IMR-90 (cell line): Measurements from ENCODE around the gene PKNOX1. TPM values are rescaled to one million over a fixed set of nuclear protein-coding genes. Genes with fewer than 3 reads are reported as not detected.
"Not testable (repeated sequence)": the region's sequence is repeated elsewhere in the genome, so short reads cannot be mapped to it uniquely, and the experiment has no call there.

Experiments
- ATAC-seq: fragments of 200-7000 bp; cut with Tn5 transposase; 2 replicates; pipeline ENCODE4 v1.9.1; 2020; ENCODE audit warnings: low read depth, mild to moderate bottlenecking, moderate library complexity
- BruUV-seq: library from RNA; stranded (reverse); fragments of 400-500 nt; replicated peaks from 2 replicates; lab custom pipeline; 2021; lab: Mats Ljungman, UMichigan
- CTCF ChIA-PET: fragments of 300-600 bp; formaldehyde crosslinking; extraction: SDS; loops from one replicate; lab custom pipeline; 2021; ENCODE audit warnings: antibody characterized with exemption; lab: Yijun Ruan, JAX
- POLR2A ChIA-PET: fragments of 300-600 bp; sonication (Branson Sonifier 250); formaldehyde crosslinking; loops from one replicate; lab custom pipeline; 2022; ENCODE audit warnings: antibody characterized with exemption; ENCODE audit not compliant: unreplicated experiment; lab: Charles Lee
- DNase-seq: peaks from one replicate; pipeline ENCODE4 v3.0.0; 2013
- H2AFZ ChIP-seq: replicated peaks from 2 replicates; pipeline ENCODE3; 2013; ENCODE audit warnings: low read length, mild to moderate bottlenecking; ENCODE audit not compliant: poor library complexity
- H2AK5ac ChIP-seq: 2 replicates; pipeline ENCODE4 v1.6.1; 2013; ENCODE audit warnings: low read depth, low read length, inconsistent platforms
- H2AK9ac ChIP-seq: replicated peaks from 2 replicates; pipeline ENCODE3; 2013; ENCODE audit warnings: mild to moderate bottlenecking, low read depth, low read length, moderate library complexity; ENCODE audit not compliant: poor library complexity
- H2BK120ac ChIP-seq: 2 replicates; pipeline ENCODE4 v1.6.1; 2013; ENCODE audit warnings: low read depth, low read length, inconsistent platforms
- H2BK15ac ChIP-seq: 3 replicates; pipeline ENCODE4 v1.6.1; 2013; ENCODE audit warnings: low read depth, low read length, inconsistent platforms
- H2BK20ac ChIP-seq: 2 replicates; pipeline ENCODE4 v1.6.1; 2013; ENCODE audit warnings: low read depth, mild to moderate bottlenecking, inconsistent platforms, low read length, moderate library complexity
- H2BK5ac ChIP-seq: 2 replicates; pipeline ENCODE4 v1.6.1; 2013; ENCODE audit warnings: mild to moderate bottlenecking, low read depth, low read length, inconsistent platforms; ENCODE audit not compliant: poor library complexity, severe bottlenecking
- H3K14ac ChIP-seq: replicated peaks from 2 replicates; pipeline ENCODE4 v1.6.1; 2013; ENCODE audit warnings: low read depth, low read length, inconsistent platforms
- H3K18ac ChIP-seq: 2 replicates; pipeline ENCODE4 v1.6.1; 2013; ENCODE audit warnings: low read depth, low read length, control low read depth
- H3K23ac ChIP-seq: 2 replicates; pipeline ENCODE4 v1.6.1; 2013; ENCODE audit warnings: low read depth, low read length, inconsistent platforms
- H3K27ac ChIP-seq: 2 replicates; pipeline ENCODE4 v1.5.1; 2013; ENCODE audit warnings: mild to moderate bottlenecking, control low read depth, low read length; ENCODE audit not compliant: insufficient read depth
- H3K27me3 ChIP-seq: 2 replicates; pipeline ENCODE4 v1.6.1; 2013; ENCODE audit warnings: low read length; ENCODE audit not compliant: control insufficient read depth, insufficient read depth
- H3K36me3 ChIP-seq: 2 replicates; pipeline ENCODE4 v1.6.1; 2013; ENCODE audit warnings: low read length, mixed read lengths; ENCODE audit not compliant: control insufficient read depth, insufficient read depth
- H3K4ac ChIP-seq: 2 replicates; pipeline ENCODE4 v1.6.1; 2013; ENCODE audit warnings: low read depth, low read length, inconsistent platforms
- H3K4me1 ChIP-seq: 2 replicates; pipeline ENCODE4 v1.6.1; 2013; ENCODE audit warnings: low read length, mixed read lengths; ENCODE audit not compliant: control insufficient read depth, insufficient read depth
- H3K4me2 ChIP-seq: 2 replicates; pipeline ENCODE4 v1.6.1; 2013; ENCODE audit warnings: low read depth, mild to moderate bottlenecking, control low read depth, low read length, moderate library complexity
- H3K4me3 ChIP-seq: 2 replicates; pipeline ENCODE4 v1.5.1; 2013; ENCODE audit warnings: low read depth, mild to moderate bottlenecking, control low read depth, low read length, moderate library complexity; ENCODE audit not compliant: insufficient read depth
- H3K56ac ChIP-seq: 2 replicates; pipeline ENCODE4 v1.6.1; 2013; ENCODE audit warnings: low read length, inconsistent platforms; ENCODE audit not compliant: insufficient read depth; ENCODE audit errors: extremely low read depth
- H3K79me1 ChIP-seq, 2 experiments: 2 replicates each; pipeline ENCODE4 v1.6.1; 2013; ENCODE audit warnings: low read length in 2 of 2, inconsistent platforms in 1 of 2, low read depth in 1 of 2
- H3K9ac ChIP-seq: 2 replicates; pipeline ENCODE4 v1.6.1; 2013; ENCODE audit warnings: low read depth, low read length, control low read depth
- H3K9me1 ChIP-seq: 2 replicates; pipeline ENCODE4 v1.6.1; 2013; ENCODE audit warnings: low read length, inconsistent platforms; ENCODE audit not compliant: insufficient read depth
- H3K9me3 ChIP-seq: 2 replicates; pipeline ENCODE4 v1.6.1; 2013; ENCODE audit warnings: low read length; ENCODE audit not compliant: control insufficient read depth, insufficient read depth
- H4K20me1 ChIP-seq: 2 replicates; pipeline ENCODE4 v1.6.1; 2013; ENCODE audit warnings: low read length, inconsistent platforms; ENCODE audit not compliant: insufficient read depth
- H4K5ac ChIP-seq: 2 replicates; pipeline ENCODE4 v1.6.1; 2013; ENCODE audit warnings: mild to moderate bottlenecking, low read depth, low read length, control low read depth
- H4K8ac ChIP-seq, 2 experiments: 2 replicates each; pipeline ENCODE4 v1.6.1; 2013; ENCODE audit warnings: low read depth in 2 of 2, low read length in 2 of 2, control low read depth in 1 of 2, inconsistent platforms in 1 of 2
- H4K91ac ChIP-seq: 2 replicates; pipeline ENCODE4 v1.6.1; 2013; ENCODE audit warnings: low read depth, low read length, inconsistent platforms; ENCODE audit not compliant: insufficient read depth
- WGBS, 2 experiments: methylation state at CpG; one replicate each; pipeline versions ENCODE4 v1.1.5 to v1.1.7; 2013; ENCODE audit warnings: missing lambda C conversion rate in 2 of 2; ENCODE audit not compliant: insufficient read length in 1 of 2; ENCODE audit errors: extremely low coverage in 2 of 2; 5-methylcytosine and 5-hydroxymethylcytosine counted together
- dilution Hi-C: fragments of 300-500 bp; cut with HindIII; formaldehyde crosslinking; loops from one replicate; pipeline ENCODE4 v1.14.3; 2018; ENCODE audit warnings: low sequenced_read_pairs; ENCODE audit not compliant: unreplicated experiment
- in situ Hi-C: fragments of 300-500 bp; cut with MboI; formaldehyde crosslinking; loops from 3 replicates; pipeline ENCODE4 v1.14.3; 2019; ENCODE audit warnings: low sequenced_read_pairs, inconsistent platforms, mixed read lengths
- intact Hi-C: fragments of 100-400 bp; cut with micrococcal nuclease; formaldehyde crosslinking; loops from 2 replicates; pipeline ENCODE4 v1.10.0; 2022
- polyA plus RNA-seq, 3 experiments: library from polyadenylated mRNA; depleted of rRNA; stranded (reverse); fragments of >200 nt; gene quantifications; 2 replicates each; pipeline ENCODE4 v1.2.3, GENCODE V29; 2012; ENCODE audit warnings: low replicate concordance in 1 of 3
- total RNA-seq: library from RNA; depleted of rRNA; stranded (reverse); fragments of >200 nt; gene quantifications from 2 replicates; pipeline ENCODE4 v1.2.3, GENCODE V29; 2012

Gene PKNOX1
- total and polyA plus RNA-seq, 2 of the 4 experiments (the other 2 are of a cell fraction), result 35.0 to 61.0 TPM

GRCh38 chr21:43038659-43039044, 64.3 kb downstream of the PKNOX1 start:
- H3K18ac ChIP-seq, H4K91ac ChIP-seq, H2BK15ac ChIP-seq, H3K4me2 ChIP-seq, H3K23ac ChIP-seq, H4K8ac ChIP-seq, H3K36me3 ChIP-seq, BruUV-seq, H3K79me1 ChIP-seq, H3K9me3 ChIP-seq, H2BK5ac ChIP-seq, H4K20me1 ChIP-seq, DNase-seq, H3K27ac ChIP-seq, intact Hi-C loops, H3K9ac ChIP-seq, H4K5ac ChIP-seq, POLR2A ChIA-PET, H3K56ac ChIP-seq, H2AFZ ChIP-seq, H3K9me1 ChIP-seq, H3K4me3 ChIP-seq, CTCF ChIA-PET, H3K4ac ChIP-seq, dilution Hi-C loops, H2BK20ac ChIP-seq, in situ Hi-C loops, H2BK120ac ChIP-seq, H3K14ac ChIP-seq, ATAC-seq, H2AK9ac ChIP-seq, H3K27me3 ChIP-seq, H3K4me1 ChIP-seq, H2AK5ac ChIP-seq: not testable (repeated sequence)
- WGBS, 2 experiments, result no CpG with 5 or more reads among the region's 10 CpGs

- DNase-seq, H3K27me3 ChIP-seq, H4K8ac ChIP-seq, H3K4me1 ChIP-seq, H2BK20ac ChIP-seq, H2BK120ac ChIP-seq, in situ Hi-C loops, intact Hi-C loops, H3K9ac ChIP-seq, H2BK5ac ChIP-seq, H3K9me3 ChIP-seq, H2AK9ac ChIP-seq, H2AFZ ChIP-seq, H3K4me3 ChIP-seq, dilution Hi-C loops, H3K56ac ChIP-seq, H3K23ac ChIP-seq, H3K4ac ChIP-seq, H2AK5ac ChIP-seq, H3K79me1 ChIP-seq, H3K4me2 ChIP-seq, H3K27ac ChIP-seq, POLR2A ChIA-PET, H4K5ac ChIP-seq, BruUV-seq, H3K14ac ChIP-seq, H3K36me3 ChIP-seq, H3K9me1 ChIP-seq, H4K20me1 ChIP-seq, H3K18ac ChIP-seq, H2BK15ac ChIP-seq, H4K91ac ChIP-seq, ATAC-seq, CTCF ChIA-PET: not testable (repeated sequence)
- no CpG with 5 or more reads among the region's 5 CpGs for WGBS, 2 experiments
Observed at GRCh38 chr21:43042169-43042568, 67.8 kb downstream of the PKNOX1 start.
